Panc1 (cell line): ENCODE data around the gene SLC4A8. TPM values are rescaled to one million over a fixed set of nuclear protein-coding genes. Genes with fewer than 3 reads are reported as not detected.

Source experiments
- ATAC-seq: fragments of 200-7000 bp; cut with Tn5 transposase; 2 replicates; pipeline ENCODE4 v1.9.1; 2020; ENCODE audit warnings: mild to moderate bottlenecking, moderate library complexity
- BruUV-seq: library from RNA; stranded (reverse); fragments of 400-500 nt; replicated peaks from 2 replicates; lab custom pipeline; 2021; lab: Mats Ljungman, UMichigan
- CTCF ChIA-PET: fragments of 300-600 bp; sonication (Branson Sonifier 250); formaldehyde crosslinking; loops from one replicate; lab custom pipeline; 2022; ENCODE audit warnings: antibody characterized with exemption; lab: Charles Lee
- POLR2A ChIA-PET: fragments of 300-600 bp; sonication (Branson Sonifier 250); formaldehyde crosslinking; loops from one replicate; lab custom pipeline; 2022; ENCODE audit warnings: antibody characterized with exemption; lab: Charles Lee
- DNase-seq: peaks from one replicate; pipeline ENCODE4 v3.0.0-alpha.2; 2010; ENCODE audit warnings: low read depth, low spot score
- H3K27ac ChIP-seq: 2 replicates; pipeline ENCODE4 v1.5.1; 2011; ENCODE audit warnings: mild to moderate bottlenecking, low read length, inconsistent platforms
- H3K27me3 ChIP-seq: fragments of 200-500 bp; sonication (Bioruptor generic); 2 replicates; pipeline ENCODE4 v1.6.0; 2014; ENCODE audit warnings: low read length, inconsistent platforms; ENCODE audit not compliant: control insufficient read depth, insufficient read depth
- H3K36me3 ChIP-seq: fragments of 200-500 bp; sonication (Bioruptor generic); 2 replicates; pipeline ENCODE4 v1.5.1; 2014; ENCODE audit warnings: inconsistent platforms, mild to moderate bottlenecking, low read length, moderate library complexity; ENCODE audit not compliant: control insufficient read depth, insufficient read depth
- H3K4me1 ChIP-seq: 2 replicates; pipeline ENCODE4 v1.5.1; 2011; ENCODE audit warnings: inconsistent platforms, mild to moderate bottlenecking, low read length, moderate library complexity; ENCODE audit not compliant: control insufficient read depth, insufficient read depth
- H3K4me3 ChIP-seq, 2 experiments: 2 replicates each; pipeline ENCODE4 v1.5.1; 2011 to 2012; ENCODE audit warnings: low read depth in 2 of 2, low read length in 2 of 2, mild to moderate bottlenecking in 2 of 2, inconsistent platforms in 1 of 2, moderate library complexity in 1 of 2
- H3K9me3 ChIP-seq: fragments of 200-500 bp; sonication (Bioruptor generic); 2 replicates; pipeline ENCODE4 v1.5.1; 2014; ENCODE audit warnings: low read depth, mild to moderate bottlenecking, inconsistent platforms, low read length, moderate library complexity; ENCODE audit not compliant: control insufficient read depth, insufficient read depth
- POLR2AphosphoS5 ChIP-seq: IDR thresholded peaks from 2 replicates; pipeline ENCODE4 v1.6.1; 2012; ENCODE audit warnings: mild to moderate bottlenecking, low read depth, low read length, moderate library complexity
- SIN3A ChIP-seq: IDR thresholded peaks from 2 replicates; pipeline ENCODE4 v1.6.1; 2012; ENCODE audit warnings: low read depth, mild to moderate bottlenecking, low read length, moderate library complexity, borderline replicate concordance; ENCODE audit not compliant: insufficient read depth
- TCF7L2 ChIP-seq: IDR thresholded peaks from 2 replicates; pipeline ENCODE4 v1.6.1; 2011; ENCODE audit warnings: mild to moderate bottlenecking, low read depth, low read length, inconsistent platforms
- in situ Hi-C: cut with HindIII; loops from 2 replicates; pipeline ENCODE4 v1.10.0; 2016; ENCODE audit warnings: low sequenced_read_pairs, low pct_unique_long_range_greater_than_20kb
- intact Hi-C: fragments of 100-400 bp; cut with micrococcal nuclease; formaldehyde crosslinking; loops from one replicate; pipeline ENCODE4 v1.10.0; 2022; ENCODE audit not compliant: unreplicated experiment
- total RNA-seq: library from RNA; stranded (reverse); gene quantifications from one replicate; pipeline ENCODE4 v1.2.1, GENCODE V29; 2021; ENCODE audit not compliant: unreplicated experiment
- TF ChIP-seq, protein P1 (sequence below): fragments of 450-650 bp; IDR thresholded peaks from 2 replicates; pipeline ENCODE4 v1.5.1; 2017; ENCODE audit warnings: mild to moderate bottlenecking
- TF ChIP-seq, protein P2 (sequence below), 2 experiments: IDR thresholded peaks; 2 replicates each; pipeline ENCODE4 v1.6.1; 2011 to 2012; ENCODE audit warnings: low read depth in 2 of 2, control low read depth in 1 of 2, low read length in 1 of 2, mild to moderate bottlenecking in 1 of 2, moderate library complexity in 1 of 2; ENCODE audit not compliant: insufficient read depth in 1 of 2

SLC4A8 gene
- total RNA-seq, 1 experiment from 2014 or later: 18.8 TPM

DNA sequence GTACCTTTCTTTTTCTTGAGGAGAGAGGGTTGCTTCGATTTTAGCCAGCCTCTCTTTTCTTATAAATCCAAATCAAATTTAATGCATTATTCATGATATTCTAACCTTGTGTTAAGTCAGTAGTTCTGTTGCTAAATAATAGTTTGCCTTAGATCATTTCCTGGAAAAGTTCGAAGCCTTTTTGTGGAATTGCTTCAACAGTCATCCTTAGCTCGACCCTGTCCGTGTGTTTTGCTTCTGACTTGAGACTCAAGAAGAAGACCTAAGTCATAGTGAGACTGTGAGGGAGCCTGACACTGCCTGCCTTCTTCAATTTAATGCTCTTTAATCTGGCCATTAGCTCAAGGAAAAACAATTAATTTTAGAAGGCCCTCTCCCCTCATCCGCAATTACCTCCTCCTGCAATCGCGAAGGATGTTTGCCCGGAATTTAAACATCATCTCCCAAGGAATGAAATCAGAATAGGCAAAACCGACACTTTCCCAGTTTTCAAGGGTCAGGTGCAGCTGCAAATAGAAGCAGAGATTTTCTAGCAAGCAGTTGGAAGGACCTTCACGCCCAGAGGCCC, 453 bp upstream of the SLC4A8 start:
- Histone ChIP-seq H3K4me3 (peak overlapping the region; percentile 60 to 70), H3K27me3 (no peaks in the 10 kb centered on the region), H3K36me3 (no peaks in the 10 kb centered on the region), H3K9me3 (no peaks in the 10 kb centered on the region), H3K27ac (no peak overlapping the region; the same call in 1 of the 2 replicates), H3K4me1 (peaks cover 6% of the 10 kb centered on the region; the same call in 1 of the 2 replicates)
- CTCF ChIA-PET: interaction anchor here (0.7 to 1.0 kb wide), 2 partner anchors 31 to 659 kb away, joined by 3 read pairs; no protein-coding TSS in a partner anchor
- no peak for TF ChIP-seq TCF7L2
- intact Hi-C loops (loop anchor here (10.0 kb wide), 1 partner anchor 251 kb away; no protein-coding TSS in a partner anchor), in situ Hi-C loops (no loop called here)
- ATAC-seq (no peak), DNase-seq (no peak)
- BruUV-seq: no TSS peak
- POLR2A ChIA-PET: interaction anchor here (0.7 kb wide), 1 partner anchor 49 kb away, joined by 3 read pairs; no protein-coding TSS in a partner anchor

DNA sequence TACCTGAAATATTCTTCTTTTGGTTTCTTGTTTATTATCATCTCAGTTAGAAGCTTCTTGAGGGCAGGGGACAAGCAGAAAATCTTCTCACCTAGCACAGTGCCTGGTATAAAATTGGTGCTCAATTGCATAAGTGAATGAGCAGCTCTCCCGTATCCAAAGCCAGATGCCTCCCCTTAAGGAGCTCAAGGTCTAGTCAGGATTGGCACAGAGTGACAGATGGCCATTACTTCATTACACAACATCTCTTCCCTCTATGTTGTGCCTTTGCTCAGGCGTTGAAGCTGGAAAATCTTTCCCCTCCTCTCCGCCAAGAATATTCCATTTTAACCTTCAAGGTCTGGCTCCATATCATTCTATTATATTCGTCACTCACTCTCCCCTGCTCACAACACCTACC, 3.6 kb downstream of the SLC4A8 start:
- H3K9me3 ChIP-seq: no peaks in the 10 kb centered on the region
- in situ Hi-C loops: no loop called here
- H3K36me3 ChIP-seq: no peaks in the 10 kb centered on the region
- BruUV-seq: no TSS peak
- ATAC-seq (no peak), DNase-seq (no peak)
- CTCF ChIA-PET: interaction anchor here (0.6 kb wide), 1 partner anchor 61 kb away, joined by 3 read pairs; no protein-coding TSS in a partner anchor
- POLR2A ChIA-PET: no interaction called here
- TF ChIP-seq, protein P1, sequence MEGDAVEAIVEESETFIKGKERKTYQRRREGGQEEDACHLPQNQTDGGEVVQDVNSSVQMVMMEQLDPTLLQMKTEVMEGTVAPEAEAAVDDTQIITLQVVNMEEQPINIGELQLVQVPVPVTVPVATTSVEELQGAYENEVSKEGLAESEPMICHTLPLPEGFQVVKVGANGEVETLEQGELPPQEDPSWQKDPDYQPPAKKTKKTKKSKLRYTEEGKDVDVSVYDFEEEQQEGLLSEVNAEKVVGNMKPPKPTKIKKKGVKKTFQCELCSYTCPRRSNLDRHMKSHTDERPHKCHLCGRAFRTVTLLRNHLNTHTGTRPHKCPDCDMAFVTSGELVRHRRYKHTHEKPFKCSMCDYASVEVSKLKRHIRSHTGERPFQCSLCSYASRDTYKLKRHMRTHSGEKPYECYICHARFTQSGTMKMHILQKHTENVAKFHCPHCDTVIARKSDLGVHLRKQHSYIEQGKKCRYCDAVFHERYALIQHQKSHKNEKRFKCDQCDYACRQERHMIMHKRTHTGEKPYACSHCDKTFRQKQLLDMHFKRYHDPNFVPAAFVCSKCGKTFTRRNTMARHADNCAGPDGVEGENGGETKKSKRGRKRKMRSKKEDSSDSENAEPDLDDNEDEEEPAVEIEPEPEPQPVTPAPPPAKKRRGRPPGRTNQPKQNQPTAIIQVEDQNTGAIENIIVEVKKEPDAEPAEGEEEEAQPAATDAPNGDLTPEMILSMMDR: no peak
- TF ChIP-seq SIN3A: no peak
- TF ChIP-seq TCF7L2: no peak
- TF ChIP-seq POLR2AphosphoS5: no peak
- TF ChIP-seq, protein P2, sequence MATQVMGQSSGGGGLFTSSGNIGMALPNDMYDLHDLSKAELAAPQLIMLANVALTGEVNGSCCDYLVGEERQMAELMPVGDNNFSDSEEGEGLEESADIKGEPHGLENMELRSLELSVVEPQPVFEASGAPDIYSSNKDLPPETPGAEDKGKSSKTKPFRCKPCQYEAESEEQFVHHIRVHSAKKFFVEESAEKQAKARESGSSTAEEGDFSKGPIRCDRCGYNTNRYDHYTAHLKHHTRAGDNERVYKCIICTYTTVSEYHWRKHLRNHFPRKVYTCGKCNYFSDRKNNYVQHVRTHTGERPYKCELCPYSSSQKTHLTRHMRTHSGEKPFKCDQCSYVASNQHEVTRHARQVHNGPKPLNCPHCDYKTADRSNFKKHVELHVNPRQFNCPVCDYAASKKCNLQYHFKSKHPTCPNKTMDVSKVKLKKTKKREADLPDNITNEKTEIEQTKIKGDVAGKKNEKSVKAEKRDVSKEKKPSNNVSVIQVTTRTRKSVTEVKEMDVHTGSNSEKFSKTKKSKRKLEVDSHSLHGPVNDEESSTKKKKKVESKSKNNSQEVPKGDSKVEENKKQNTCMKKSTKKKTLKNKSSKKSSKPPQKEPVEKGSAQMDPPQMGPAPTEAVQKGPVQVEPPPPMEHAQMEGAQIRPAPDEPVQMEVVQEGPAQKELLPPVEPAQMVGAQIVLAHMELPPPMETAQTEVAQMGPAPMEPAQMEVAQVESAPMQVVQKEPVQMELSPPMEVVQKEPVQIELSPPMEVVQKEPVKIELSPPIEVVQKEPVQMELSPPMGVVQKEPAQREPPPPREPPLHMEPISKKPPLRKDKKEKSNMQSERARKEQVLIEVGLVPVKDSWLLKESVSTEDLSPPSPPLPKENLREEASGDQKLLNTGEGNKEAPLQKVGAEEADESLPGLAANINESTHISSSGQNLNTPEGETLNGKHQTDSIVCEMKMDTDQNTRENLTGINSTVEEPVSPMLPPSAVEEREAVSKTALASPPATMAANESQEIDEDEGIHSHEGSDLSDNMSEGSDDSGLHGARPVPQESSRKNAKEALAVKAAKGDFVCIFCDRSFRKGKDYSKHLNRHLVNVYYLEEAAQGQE (IDR thresholded peaks at IDR 0.05; ENCODE audit: insufficient read depth in 1 of 2, low read depth in 2 of 2, low read length in 1 of 2): no peak
- H3K27me3 ChIP-seq: no peaks in the 10 kb centered on the region
- intact Hi-C loops: loop anchor here (10.0 kb wide), 1 partner anchor 247 kb away; no protein-coding TSS in a partner anchor
- no peak overlapping the region for H3K27ac ChIP-seq
- no peak overlapping the region for H3K4me3 ChIP-seq
- H3K4me1 ChIP-seq: peaks cover 6% of the 10 kb centered on the region; the same call in 1 of the 2 replicates

DNA sequence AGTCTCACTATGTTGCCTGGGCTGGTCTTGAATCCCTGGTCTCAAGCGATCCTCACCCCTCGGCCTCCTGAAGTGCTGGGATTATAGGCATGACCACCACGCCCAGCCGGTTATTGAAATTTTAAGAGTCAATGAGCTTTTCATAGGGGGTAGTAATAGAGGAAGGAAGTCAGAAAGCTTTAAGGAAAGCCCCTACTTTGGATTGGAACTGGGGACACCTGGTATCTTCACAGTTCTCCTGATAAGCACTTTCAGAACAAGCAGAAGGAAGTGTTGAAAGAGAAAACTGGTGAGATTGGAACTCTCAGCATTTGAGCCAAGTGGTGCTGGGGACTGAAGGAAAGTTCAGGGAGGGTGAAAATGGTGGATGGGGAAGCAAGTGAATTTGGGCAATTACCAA, 5.1 kb downstream of the SLC4A8 start:
- no peak overlapping the region for H3K27ac ChIP-seq
- CTCF ChIA-PET: no interaction called here

More for the DNA sequence above, 5.1 kb downstream of the SLC4A8 start:
- no peaks in the 10 kb centered on the region for H3K27me3 ChIP-seq
- in situ Hi-C loops: no loop called here
- DNase-seq (no peak), ATAC-seq (no peak)
- no peak overlapping the region for H3K4me3 ChIP-seq
- peaks cover 6% of the 10 kb centered on the region; the same call in 1 of the 2 replicates for H3K4me1 ChIP-seq
- BruUV-seq: no TSS peak
- H3K36me3 ChIP-seq: no peaks in the 10 kb centered on the region
- no peaks in the 10 kb centered on the region for H3K9me3 ChIP-seq
- POLR2A ChIA-PET: interaction anchor here (0.7 kb wide), 1 partner anchor 68 kb away, joined by 3 read pairs; no protein-coding TSS in a partner anchor
- TF ChIP-seq, protein P1: no peak
- TF ChIP-seq TCF7L2: no peak
- TF ChIP-seq SIN3A: no peak
- TF ChIP-seq, protein P2 (IDR thresholded peaks at IDR 0.05; ENCODE audit: insufficient read depth in 1 of 2, low read depth in 2 of 2, low read length in 1 of 2): no peak
- TF ChIP-seq POLR2AphosphoS5: no peak
- intact Hi-C loops: loop anchor here (10.0 kb wide), 1 partner anchor 245 kb away; no protein-coding TSS in a partner anchor
